ENCODE results near the gene GALK1.

Gene GALK1

DNA sequence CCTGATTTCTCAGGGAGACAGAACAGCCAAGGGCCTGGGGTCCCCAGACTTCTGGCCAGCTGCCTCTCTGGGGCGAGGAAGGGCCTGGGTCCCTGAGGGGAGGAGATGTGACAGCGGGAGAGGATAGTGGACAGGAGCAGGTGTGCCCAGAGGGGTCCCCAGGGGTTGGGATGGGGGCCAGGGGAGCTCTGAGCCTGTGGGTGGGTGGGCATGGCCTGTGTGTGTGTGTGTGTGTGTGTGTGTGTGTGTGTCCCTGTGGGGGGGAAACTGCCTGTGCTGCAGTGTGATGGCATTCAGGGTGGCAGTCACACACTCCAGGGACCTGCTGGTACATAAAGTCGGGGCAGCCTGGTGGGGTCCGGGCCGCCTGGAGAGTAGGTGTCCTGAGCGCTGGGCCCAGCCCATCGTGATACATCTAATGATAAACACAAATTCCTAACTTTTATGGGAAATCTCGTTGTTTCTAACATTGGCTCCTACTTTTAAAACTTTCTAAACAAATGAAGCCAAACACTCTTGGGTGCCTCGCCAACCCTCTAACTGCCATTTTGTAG, 42.4 kb downstream of the GALK1 start:
- no peak for DNase-seq

DNA sequence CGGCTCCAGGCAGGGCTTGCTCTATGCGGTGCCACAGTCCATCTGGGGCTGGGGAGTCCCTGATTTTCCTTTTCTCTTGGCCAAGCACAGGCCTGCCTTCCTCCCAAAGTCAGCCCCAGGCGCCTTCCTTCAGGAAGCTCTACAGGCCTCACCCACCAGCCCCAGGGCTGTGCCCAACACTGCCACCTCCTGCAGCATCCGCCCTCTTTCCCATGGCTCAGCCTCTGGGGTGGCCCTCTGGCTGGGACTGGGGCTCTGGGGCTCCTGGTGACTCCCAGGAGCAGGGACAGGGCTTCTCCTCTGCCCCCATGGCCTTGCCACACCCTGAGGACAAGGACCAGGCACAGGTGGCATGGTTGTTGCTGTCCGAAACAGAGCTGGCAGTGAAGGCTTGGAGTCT, 42.9 kb downstream of the GALK1 start:
- DNase-seq, result no peak

DNA sequence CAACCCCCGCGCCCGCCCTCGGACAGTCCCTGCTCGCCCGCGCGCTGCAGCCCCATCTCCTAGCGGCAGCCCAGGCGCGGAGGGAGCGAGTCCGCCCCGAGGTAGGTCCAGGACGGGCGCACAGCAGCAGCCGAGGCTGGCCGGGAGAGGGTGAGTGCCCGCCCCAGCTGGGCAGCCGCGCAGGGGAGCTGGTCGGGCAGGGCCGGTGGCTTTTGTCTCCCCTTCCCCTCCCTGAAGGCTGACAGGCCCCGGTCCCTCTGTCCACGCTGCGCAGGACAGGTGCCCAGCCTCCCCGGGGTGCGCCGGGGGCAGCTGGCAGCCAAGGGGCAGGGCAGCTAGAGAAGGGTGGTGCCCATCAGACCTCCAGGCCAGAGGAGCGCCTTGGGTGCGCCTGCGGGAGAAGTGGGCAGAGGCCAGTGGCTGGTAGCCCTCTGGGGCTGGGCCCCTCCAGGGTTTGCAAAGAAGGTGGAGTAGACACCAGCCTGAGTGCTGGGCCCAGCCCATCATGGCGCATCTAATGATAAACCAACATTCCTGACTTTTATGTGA, 43.5 kb downstream of the GALK1 start:
- DNase-seq, result no peak

DNA sequence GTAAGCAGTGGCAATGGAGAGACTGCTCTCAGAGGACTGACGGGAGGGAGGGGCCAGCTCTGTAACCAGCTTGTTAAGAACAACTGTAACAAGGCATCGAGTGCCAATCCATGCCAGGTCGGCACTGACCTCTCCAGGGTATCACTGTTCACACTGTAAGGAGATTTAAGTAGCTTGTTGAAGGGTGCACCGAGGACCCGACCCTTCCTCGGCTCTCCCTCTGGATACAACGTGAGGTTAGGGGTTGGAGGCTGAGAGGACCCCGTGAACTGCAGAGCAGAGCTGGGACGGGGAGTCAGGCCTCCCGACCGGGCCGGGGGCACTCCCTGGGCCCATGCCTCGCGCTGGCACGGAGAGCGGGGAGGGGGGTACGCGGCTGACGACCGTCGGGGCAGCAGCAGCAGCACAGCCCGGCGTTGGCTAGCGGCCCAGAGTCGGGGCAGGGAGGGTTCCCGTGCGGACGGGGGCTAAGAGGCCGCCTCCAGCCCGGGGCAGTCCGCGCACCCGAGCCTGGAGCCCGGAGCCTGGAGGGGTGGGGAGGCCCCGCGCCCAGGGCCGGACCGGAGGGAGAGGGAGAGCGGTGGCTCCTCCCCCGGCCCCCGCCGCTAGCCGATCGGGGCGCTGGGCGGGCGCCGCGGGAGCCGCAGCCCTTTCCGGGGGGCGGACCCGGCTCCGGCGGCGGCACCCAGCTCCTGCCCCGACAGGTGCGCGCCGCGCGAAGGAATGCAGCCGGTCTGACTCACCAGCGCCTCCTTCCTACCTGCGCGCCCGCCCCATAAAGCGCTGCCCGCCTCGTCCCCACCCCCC, 44.1 kb downstream of the GALK1 start, which contains the start of gene ITGB4:
TSS of gene ITGB4 (plus strand) at position 804 of the 807 bp plus-strand sequence. CDS start 3,245 bp downstream, outside the sequence.
- DNase-seq, result no peak

DNA sequence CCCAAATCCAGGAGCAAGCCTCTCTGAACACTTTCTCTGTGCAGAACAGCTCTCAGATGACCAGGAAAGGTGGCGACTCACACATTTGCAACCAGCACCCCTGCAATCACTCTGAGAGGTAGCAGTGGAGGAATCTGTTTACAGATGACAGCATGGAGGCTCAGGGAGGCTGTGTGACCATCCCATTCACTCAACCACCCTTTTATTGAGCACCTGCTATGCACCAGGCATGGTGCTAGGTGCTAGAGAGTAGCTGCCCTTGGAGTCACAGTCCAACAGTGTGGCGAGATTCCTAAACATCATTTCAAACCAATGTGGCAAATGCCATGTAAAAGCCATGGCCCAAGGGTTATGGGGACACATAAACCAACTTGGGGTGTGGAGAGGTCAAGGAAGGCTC, 45.3 kb downstream of the GALK1 start:
- no peak for DNase-seq

DNA sequence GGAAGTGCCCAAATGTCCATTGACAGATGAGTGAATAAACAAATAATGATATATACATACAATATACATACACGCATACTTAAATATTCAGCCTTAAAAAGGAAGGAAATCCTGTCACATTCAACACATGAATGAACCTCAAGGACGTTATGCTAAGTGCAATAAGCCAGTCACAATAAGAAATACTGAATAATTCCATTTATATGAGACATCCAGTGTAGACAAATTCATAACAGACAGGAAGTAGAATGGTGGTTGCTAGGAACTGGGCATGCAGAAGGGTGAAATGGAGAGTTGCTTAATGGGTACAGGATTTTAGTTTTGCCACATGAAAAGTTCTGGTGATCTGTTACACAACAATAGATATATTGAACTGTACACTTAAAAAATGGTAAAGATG, 52.5 kb downstream of the GALK1 start:
- no peak for DNase-seq

Measured in NCI-H2171 treated with DMSO at 0.1 percent for 48 hours (cell line).